Common myeloid progenitor, CD34-positive (primary cell): ENCODE results near the gene PKMYT1.

Experiments used
- CTCF ChIA-PET: fragments of 350-600 bp; sonication (Branson Sonifier 250); formaldehyde crosslinking; loops from one replicate; lab custom pipeline; 2021; ENCODE audit warnings: antibody characterized with exemption; lab: Charles Lee
- POLR2A ChIA-PET: fragments of 350-600 bp; sonication (Branson Sonifier 250); formaldehyde crosslinking; loops from one replicate; lab custom pipeline; 2021; ENCODE audit warnings: antibody characterized with exemption; lab: Charles Lee
- DNase-seq, 3 donors: peaks; one replicate each; pipeline versions ENCODE4 v3.0.0 to v3.0.0-alpha.2; 2013
- H3K27ac ChIP-seq, 2 experiments: 1 replicate in 1 of 2; 2 replicates in 1 of 2; pipeline ENCODE4 v1.7.0; 2013; ENCODE audit warnings: inconsistent platforms in 2 of 2, low read length in 2 of 2, mild to moderate bottlenecking in 2 of 2, low read depth in 1 of 2, moderate library complexity in 1 of 2; ENCODE audit not compliant: severe bottlenecking in 2 of 2, insufficient read depth in 1 of 2, poor library complexity in 1 of 2
- H3K27me3 ChIP-seq, 5 experiments: replicated peaks in 2 of 5; 1 replicate in 3 of 5; 2 replicates in 2 of 5; pipeline versions ENCODE4 v1.6.1 to v1.7.0; 2013; ENCODE audit warnings: low read length in 4 of 5, mild to moderate bottlenecking in 2 of 5, moderate library complexity in 2 of 5, inconsistent platforms in 1 of 5; ENCODE audit not compliant: insufficient read depth in 5 of 5, control insufficient read depth in 4 of 5
- H3K36me3 ChIP-seq, 4 experiments: 1 replicate in 2 of 4; 2 replicates in 2 of 4; pipeline versions ENCODE4 v1.6.1 to v1.7.0; 2013; ENCODE audit warnings: low read length in 3 of 4, control low read depth in 1 of 4, mild to moderate bottlenecking in 1 of 4; ENCODE audit not compliant: control insufficient read depth in 4 of 4, insufficient read depth in 4 of 4
- H3K4me1 ChIP-seq, 4 experiments: 1 replicate in 3 of 4; 2 replicates in 1 of 4; pipeline versions ENCODE4 v1.6.1 to v1.7.1; 2013; ENCODE audit warnings: low read length in 3 of 4, mild to moderate bottlenecking in 3 of 4, control low read depth in 1 of 4, inconsistent platforms in 1 of 4, moderate library complexity in 1 of 4; ENCODE audit not compliant: control insufficient read depth in 4 of 4, insufficient read depth in 4 of 4; ENCODE audit errors: control extremely low read depth in 1 of 4
- H3K4me3 ChIP-seq, 7 experiments: 1 replicate in 4 of 7; 2 replicates in 3 of 7; pipeline versions ENCODE4 v1.5.1 to v1.7.0; 2013; ENCODE audit warnings: mild to moderate bottlenecking in 7 of 7, low read length in 6 of 7, moderate library complexity in 6 of 7, inconsistent platforms in 2 of 7, low read depth in 2 of 7, control low read depth in 1 of 7; ENCODE audit not compliant: insufficient read depth in 4 of 7, control insufficient read depth in 1 of 7; ENCODE audit errors: extremely low read depth in 1 of 7
- H3K9me3 ChIP-seq, 5 experiments: 1 replicate in 4 of 5; 2 replicates in 1 of 5; pipeline versions ENCODE4 v1.6.1 to v1.7.1; 2013; ENCODE audit warnings: low read length in 4 of 5, mild to moderate bottlenecking in 2 of 5, inconsistent platforms in 1 of 5, low read depth in 1 of 5, moderate library complexity in 1 of 5; ENCODE audit not compliant: control insufficient read depth in 4 of 5, insufficient read depth in 2 of 5; ENCODE audit errors: control extremely low read depth in 1 of 5
- WGBS: methylation state at CpG from one replicate; pipeline ENCODE4 v1.1.5; 2013; ENCODE audit not compliant: insufficient coverage; 5-methylcytosine and 5-hydroxymethylcytosine counted together

PKMYT1 gene

DNA sequence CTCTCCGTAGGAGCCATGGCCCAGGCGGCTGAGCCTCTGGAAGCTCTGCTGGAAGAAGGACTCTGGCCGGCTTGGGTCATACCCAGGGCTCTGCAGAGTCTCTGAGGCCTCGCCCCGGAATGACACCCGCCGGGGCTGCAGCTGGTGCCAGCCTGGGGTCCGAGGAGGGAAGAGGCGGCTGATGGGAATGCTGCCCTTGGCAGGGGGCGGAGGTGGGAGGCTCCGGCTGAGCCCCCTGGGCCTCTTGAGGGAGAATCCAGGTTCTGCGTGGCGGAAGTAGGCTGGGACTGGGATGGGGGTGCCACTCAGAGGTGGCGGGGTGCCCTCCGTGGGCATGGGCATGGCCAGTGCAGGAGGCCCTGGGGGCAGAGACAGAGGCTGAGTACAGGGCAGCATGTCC, 3.6 kb downstream of the PKMYT1 start:
- Histone ChIP-seq H3K4me3 (no peak overlapping the region), H3K27me3 (no peaks in the 10 kb centered on the region), H3K27ac (no peak overlapping the region), H3K4me1 (peaks cover 0 to 29% (median 15%) of the 10 kb centered on the region in 4 experiments), H3K9me3 (no peaks in the 10 kb centered on the region), H3K36me3 (peaks cover 0 to 66% (median 25%) of the 10 kb centered on the region in 4 experiments)
- no peak for DNase-seq
- 96% methylated on average over 6 of the region's 15 CpGs for WGBS
- CTCF ChIA-PET = interaction anchor here (0.9 to 1.4 kb wide), 4 partner anchors 10 to 52 kb away, joined by 3 to 7 read pairs (median 3); a partner anchor contains a TSS
- POLR2A ChIA-PET = no interaction called here

DNA sequence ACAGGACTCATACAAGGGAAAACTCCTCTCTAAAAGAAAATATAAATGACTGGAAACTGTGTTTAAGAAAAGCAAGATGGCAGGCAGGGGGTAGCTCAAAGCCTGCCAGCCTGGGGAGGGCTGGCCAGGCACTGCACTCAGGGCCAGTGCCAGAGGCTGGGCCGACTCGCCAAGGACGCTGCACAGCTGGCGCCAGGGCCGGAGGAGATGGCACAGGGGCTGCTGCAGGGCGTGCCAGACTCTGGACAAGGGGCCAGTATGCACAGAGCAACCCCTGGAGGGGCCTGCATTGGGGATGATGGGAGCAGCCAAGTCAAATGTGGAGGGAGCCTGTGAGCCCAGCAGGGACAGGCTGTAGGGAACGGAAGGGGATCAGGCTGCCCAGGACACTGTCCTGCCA, 4.0 kb downstream of the PKMYT1 start:
- 97% methylated on average over 4 of the region's 7 CpGs for WGBS
- DNase-seq = no peak
- POLR2A ChIA-PET = no interaction called here
- H3K4me1 ChIP-seq = peaks cover 0 to 26% (median 14%) of the 10 kb centered on the region in 4 experiments
- peaks cover 0 to 71% (median 26%) of the 10 kb centered on the region in 4 experiments for H3K36me3 ChIP-seq
- CTCF ChIA-PET = interaction anchor here (0.6 to 1.7 kb wide), 4 partner anchors 9 to 1102 kb away, joined by 3 to 4 read pairs (median 3); a partner anchor contains a TSS
- no peaks in the 10 kb centered on the region for H3K27me3 ChIP-seq
- H3K4me3 ChIP-seq = no peak overlapping the region
- no peak overlapping the region for H3K27ac ChIP-seq
- H3K9me3 ChIP-seq = no peaks in the 10 kb centered on the region

GRCh38 chr16:2975161-2975795, 5.0 kb downstream of the PKMYT1 start:
- Histone ChIP-seq H3K4me3 (no peak overlapping the region), H3K36me3 (peaks cover 0 to 79% (median 27%) of the 10 kb centered on the region in 4 experiments), H3K4me1 (peaks cover 0 to 28% (median 17%) of the 10 kb centered on the region in 4 experiments), H3K9me3 (no peaks in the 10 kb centered on the region), H3K27ac (no peak overlapping the region), H3K27me3 (no peaks in the 10 kb centered on the region)
- CTCF ChIA-PET = interaction anchor here (1.0 to 1.7 kb wide), 2 partner anchors 10 to 13 kb away, joined by 3 to 4 read pairs; a partner anchor contains a TSS
- DNase-seq = no peak
- 95% methylated on average over 28 of the region's 28 CpGs for WGBS
- POLR2A ChIA-PET = no interaction called here

- POLR2A ChIA-PET = no interaction called here
- Histone ChIP-seq H3K27me3 (no peaks in the 10 kb centered on the region), H3K9me3 (no peaks in the 10 kb centered on the region), H3K36me3 (peaks cover 0 to 79% (median 27%) of the 10 kb centered on the region in 4 experiments), H3K4me3 (no peak overlapping the region), H3K27ac (no peak overlapping the region), H3K4me1 (peaks cover 0 to 32% (median 16%) of the 10 kb centered on the region in 4 experiments)
- no peak for DNase-seq
- 95% methylated on average over 14 of the region's 15 CpGs for WGBS
- CTCF ChIA-PET = interaction anchor here (1.0 to 2.8 kb wide), 3 partner anchors 9 to 14 kb away, joined by 3 to 13 read pairs (median 4); a partner anchor contains a TSS
Observed at GRCh38 chr16:2974319-2975056, 5.8 kb downstream of the PKMYT1 start.

- Histone ChIP-seq H3K4me1 (peaks cover 0 to 30% (median 17%) of the 10 kb centered on the region in 4 experiments), H3K36me3 (peaks cover 0 to 79% (median 27%) of the 10 kb centered on the region in 4 experiments), H3K27me3 (peaks cover 0 to under 1% (median 0%) of the 10 kb centered on the region in 5 experiments), H3K4me3 (no peak overlapping the region), H3K9me3 (no peaks in the 10 kb centered on the region), H3K27ac (no peak overlapping the region)
- POLR2A ChIA-PET = no interaction called here
- CTCF ChIA-PET = interaction anchor here (2.8 kb wide), 1 partner anchor 11 kb away, joined by 13 read pairs; no protein-coding TSS in a partner anchor
- DNase-seq = no peak
- WGBS = 97% methylated on average over 11 of the region's 17 CpGs
Observed at GRCh38 chr16:2973605-2974318, 6.5 kb downstream of the PKMYT1 start.

DNA sequence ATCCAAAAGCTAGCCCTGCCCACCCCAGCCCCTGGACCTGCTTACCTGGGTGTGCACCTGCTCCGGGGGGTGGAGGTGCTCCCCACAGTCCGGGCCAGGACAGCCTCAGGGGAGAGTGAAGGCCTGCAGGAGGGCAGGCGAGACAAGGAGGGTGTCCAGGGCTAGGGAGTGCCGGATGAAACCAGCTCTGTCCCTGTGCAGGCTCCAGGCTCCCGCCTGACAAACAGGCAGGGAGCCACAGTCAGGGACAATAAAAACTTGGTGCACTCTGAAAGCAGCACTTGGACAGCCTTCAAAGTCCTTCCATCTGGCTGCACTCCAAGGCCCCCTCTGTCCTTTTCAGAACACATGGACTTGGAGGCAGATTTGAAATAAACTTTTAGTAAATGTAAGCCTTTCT, 7.2 kb downstream of the PKMYT1 start:
- H3K36me3 ChIP-seq = peaks cover 0 to 76% (median 27%) of the 10 kb centered on the region in 4 experiments
- H3K27ac ChIP-seq = no peak overlapping the region
- H3K4me3 ChIP-seq = no peak overlapping the region
- POLR2A ChIA-PET = no interaction called here
- CTCF ChIA-PET = interaction anchor here (1.1 to 2.8 kb wide), 2 partner anchors 11 to 89 kb away, joined by 3 to 13 read pairs; no protein-coding TSS in a partner anchor
- no peaks in the 10 kb centered on the region for H3K9me3 ChIP-seq
- no peak for DNase-seq
- WGBS = 97% methylated on average over 4 of the region's 5 CpGs
- H3K27me3 ChIP-seq = peaks cover 0 to 8% (median 2%) of the 10 kb centered on the region in 5 experiments
- H3K4me1 ChIP-seq = peaks cover 0 to 33% (median 22%) of the 10 kb centered on the region in 4 experiments
